ENCODE results near the gene OR10H5.

DNA sequence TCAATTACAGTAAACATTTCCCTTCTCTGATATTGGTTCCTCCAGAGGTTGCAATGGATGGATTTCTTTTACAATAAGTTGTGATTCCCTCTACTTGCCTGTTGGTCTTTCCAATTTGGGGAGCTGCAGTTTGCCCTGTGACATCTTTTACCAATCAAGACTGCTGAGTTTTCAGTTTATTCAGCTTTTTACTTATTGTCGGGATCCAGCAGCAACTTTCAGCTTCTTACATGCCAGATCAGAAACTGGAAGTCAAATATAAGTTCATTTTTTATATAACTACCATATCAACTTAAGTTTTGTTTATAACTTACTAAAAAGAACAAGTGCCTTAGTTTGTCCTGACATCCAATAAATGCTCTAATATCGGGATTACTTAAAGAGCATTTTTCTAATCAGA is 39.2 kb upstream of the OR10H5 start:
- TF ChIP-seq CTCF (conservative IDR thresholded peaks at IDR 0.05): no peak
- TF ChIP-seq ZFX (IDR thresholded peaks at IDR 0.05): no peak
